Measurements from ENCODE around the gene SMARCA5. TPM values are rescaled to one million over a fixed set of nuclear protein-coding genes. Genes with fewer than 3 reads are reported as not detected.

SMARCA5 gene
- total RNA-seq, 1 donor from 2014 or later: 36.0 TPM

GRCh38 chr4:143506031-143506430, 7.5 kb upstream of the SMARCA5 start:
- no peaks in the 10 kb centered on the region for H3K4me1 ChIP-seq
- DNase-seq: no peak
- H3K27me3 ChIP-seq (ENCODE audit: low read depth): no peaks in the 10 kb centered on the region
- H3K9me3 ChIP-seq (replicated peaks): peaks cover 5% of the 10 kb centered on the region
- no peak overlapping the region for H3K27ac ChIP-seq (replicated peaks)
- H3K36me3 ChIP-seq: no peaks in the 10 kb centered on the region
- intact Hi-C loops (cut with micrococcal nuclease): no loop called here
- no peak for TF ChIP-seq CTCF (IDR thresholded peaks at IDR 0.05; ENCODE audit: borderline replicate concordance)
- no peak overlapping the region for H3K4me3 ChIP-seq

- H3K36me3 ChIP-seq: no peaks in the 10 kb centered on the region
- intact Hi-C loops (cut with micrococcal nuclease): no loop called here
- H3K27me3 ChIP-seq (ENCODE audit: low read depth): no peaks in the 10 kb centered on the region
- peaks cover 5% of the 10 kb centered on the region for H3K9me3 ChIP-seq (replicated peaks)
- no peak for TF ChIP-seq CTCF (IDR thresholded peaks at IDR 0.05; ENCODE audit: borderline replicate concordance)
- no peak overlapping the region for H3K4me3 ChIP-seq
- H3K27ac ChIP-seq (replicated peaks): no peak overlapping the region
- H3K4me1 ChIP-seq: peaks cover 39% of the 10 kb centered on the region
- no peak for DNase-seq
These were observed 1.6 kb upstream of the SMARCA5 start for GRCh38 chr4:143511906-143512305.

GRCh38 chr4:143512978-143513313, 556 bp upstream of the SMARCA5 start:
- intact Hi-C loops (cut with micrococcal nuclease): no loop called here
- Histone ChIP-seq H3K36me3 (peaks cover 9% of the 10 kb centered on the region), H3K27ac (replicated peaks) (peak overlapping the region; percentile 98), H3K9me3 (replicated peaks) (peaks cover 5% of the 10 kb centered on the region), H3K27me3 (ENCODE audit: low read depth) (no peaks in the 10 kb centered on the region), H3K4me3 (peak overlapping the region; percentile 92), H3K4me1 (peaks cover 50% of the 10 kb centered on the region)
- DNase-seq: no peak
- TF ChIP-seq CTCF (IDR thresholded peaks at IDR 0.05; ENCODE audit: borderline replicate concordance): no peak

GRCh38 chr4:143514169-143514495, 630 bp downstream of the SMARCA5 start:
- Histone ChIP-seq H3K27ac (replicated peaks) (peak overlapping the region; percentile 98), H3K27me3 (ENCODE audit: low read depth) (no peaks in the 10 kb centered on the region), H3K4me1 (peaks cover 62% of the 10 kb centered on the region), H3K36me3 (peaks cover 20% of the 10 kb centered on the region), H3K4me3 (peak overlapping the region; percentile 92), H3K9me3 (replicated peaks) (no peaks in the 10 kb centered on the region)
- DNase-seq: no peak
- intact Hi-C loops (cut with micrococcal nuclease): no loop called here
- TF ChIP-seq CTCF (IDR thresholded peaks at IDR 0.05; ENCODE audit: borderline replicate concordance): no peak

- Histone ChIP-seq H3K27ac (replicated peaks) (peak overlapping the region; percentile 98), H3K36me3 (peaks cover 23% of the 10 kb centered on the region), H3K4me3 (peak overlapping the region; percentile 92), H3K9me3 (replicated peaks) (no peaks in the 10 kb centered on the region), H3K27me3 (ENCODE audit: low read depth) (no peaks in the 10 kb centered on the region), H3K4me1 (peaks cover 65% of the 10 kb centered on the region)
- TF ChIP-seq CTCF (IDR thresholded peaks at IDR 0.05; ENCODE audit: borderline replicate concordance): no peak
- intact Hi-C loops (cut with micrococcal nuclease): no loop called here
- DNase-seq: peak; percentile 40
These were observed 995 bp downstream of the SMARCA5 start for GRCh38 chr4:143514497-143514896.

- Histone ChIP-seq H3K27me3 (ENCODE audit: low read depth) (no peaks in the 10 kb centered on the region), H3K4me1 (peaks cover 69% of the 10 kb centered on the region), H3K9me3 (replicated peaks) (no peaks in the 10 kb centered on the region), H3K27ac (replicated peaks) (peak overlapping the region; percentile 98), H3K4me3 (peak overlapping the region; percentile 92), H3K36me3 (peaks cover 27% of the 10 kb centered on the region)
- TF ChIP-seq CTCF (IDR thresholded peaks at IDR 0.05; ENCODE audit: borderline replicate concordance): no peak
- no peak for DNase-seq
- intact Hi-C loops (cut with micrococcal nuclease): no loop called here
These were observed 1.4 kb downstream of the SMARCA5 start for GRCh38 chr4:143514901-143515300.
